GM19023 (cell line): ENCODE measurements around the gene PITPNM3.
"Not testable (repeated sequence)": the region's sequence is repeated elsewhere in the genome, so short reads cannot be mapped to it uniquely, and the experiment has no call there.

Experiments used
- ATAC-seq: cut with Tn5 transposase; IDR thresholded peaks from one replicate; pipeline ENCODE4 v1.9.1; 2021; ENCODE audit warnings: mild to moderate bottlenecking, moderate library complexity; ENCODE audit not compliant: unreplicated experiment

PITPNM3 gene

GRCh38 chr17:6556121-6557039 lies at the start of gene PITPNM3:
TSS of gene PITPNM3 (minus strand) at chr17:6556555. CDS start at chr17:6556406, 149 bp downstream.
- no peak for ATAC-seq

GRCh38 chr17:6605142-6605541 lies 48.8 kb upstream of the PITPNM3 start:
- no peak for ATAC-seq

- ATAC-seq: no peak
Observed at GRCh38 chr17:6603744-6604325, 47.5 kb upstream of the PITPNM3 start.

DNA sequence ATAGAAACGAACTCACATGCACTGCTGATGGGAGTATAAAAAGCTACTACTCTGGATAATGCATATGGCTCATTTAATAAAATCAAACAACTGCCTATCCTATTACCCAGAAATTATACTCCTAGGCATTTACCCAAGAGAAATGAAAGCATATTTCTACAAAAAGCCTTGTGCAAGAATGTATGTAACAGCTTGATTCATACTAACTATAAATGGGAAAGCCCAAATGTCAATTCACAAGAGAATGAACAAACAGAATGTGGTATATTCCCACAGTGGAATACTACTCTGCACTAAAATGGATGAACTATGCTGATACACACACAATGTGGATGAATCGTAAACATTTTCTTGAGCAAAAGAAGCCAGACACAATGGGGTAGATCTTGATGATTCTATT lies 45.8 kb upstream of the PITPNM3 start:
- no peak for ATAC-seq

GRCh38 chr17:6599364-6599763 lies 43.0 kb upstream of the PITPNM3 start:
- ATAC-seq: no peak

DNA sequence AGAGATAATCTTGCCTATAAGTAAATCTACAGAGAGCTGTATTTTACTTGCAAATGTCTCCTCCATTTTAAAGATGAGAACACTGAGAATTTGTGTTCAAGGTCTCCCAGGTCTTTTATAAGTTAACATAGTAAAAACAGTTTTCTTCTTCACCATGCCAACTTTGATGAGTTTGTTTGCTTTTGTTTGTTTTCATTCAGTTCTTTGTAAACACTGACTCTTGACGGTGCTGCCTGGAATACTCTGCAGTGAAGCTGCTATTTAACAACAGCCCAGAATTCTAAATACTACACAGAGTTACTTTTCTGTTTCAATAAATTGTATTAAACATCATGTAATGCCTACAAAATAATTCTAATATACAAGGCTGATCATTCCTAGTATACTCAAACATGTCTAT lies 41.4 kb upstream of the PITPNM3 start:
- ATAC-seq: no peak

DNA sequence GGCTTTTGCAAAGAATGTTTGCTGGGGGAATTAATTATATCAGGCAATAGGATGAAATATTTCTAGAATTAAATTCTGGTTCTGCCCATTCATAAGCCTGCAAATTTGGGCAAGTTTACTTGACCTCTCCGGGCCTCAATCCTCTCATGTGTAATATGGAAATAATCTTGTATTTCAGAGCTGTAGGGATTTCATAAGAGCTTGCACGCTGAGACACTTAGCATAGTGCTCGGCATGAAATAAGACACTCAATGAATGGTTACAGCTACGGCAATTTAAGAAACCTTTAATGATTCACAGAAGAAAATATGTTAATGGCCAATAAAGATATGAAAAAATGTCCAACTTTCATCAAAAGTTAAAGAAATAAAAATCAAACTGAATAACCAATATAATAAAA lies 40.6 kb upstream of the PITPNM3 start:
- ATAC-seq: no peak

- ATAC-seq: no peak
Observed at GRCh38 chr17:6596511-6596910, 40.2 kb upstream of the PITPNM3 start.

DNA sequence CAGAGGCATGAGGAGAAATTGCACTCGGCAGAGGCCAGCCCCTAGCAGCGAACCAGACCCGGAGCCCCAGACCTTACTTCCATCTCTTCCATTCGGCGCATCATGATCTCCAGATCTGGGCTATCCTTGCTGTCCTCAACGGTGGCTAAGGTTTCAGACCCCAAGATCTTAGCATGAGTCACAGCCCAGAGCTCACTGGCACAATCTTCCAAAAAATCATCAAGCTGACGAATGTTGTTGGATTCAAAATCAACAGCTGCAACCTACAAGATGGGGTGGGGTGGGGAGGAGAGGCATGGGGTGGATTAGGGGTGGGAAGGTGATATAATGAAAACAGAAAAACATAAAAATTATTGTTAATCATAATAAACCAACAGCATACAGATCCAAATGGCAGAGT lies 39.7 kb upstream of the PITPNM3 start:
- no peak for ATAC-seq

- not testable (repeated sequence) for ATAC-seq
Observed at GRCh38 chr17:6593371-6593770, 37.0 kb upstream of the PITPNM3 start.

DNA sequence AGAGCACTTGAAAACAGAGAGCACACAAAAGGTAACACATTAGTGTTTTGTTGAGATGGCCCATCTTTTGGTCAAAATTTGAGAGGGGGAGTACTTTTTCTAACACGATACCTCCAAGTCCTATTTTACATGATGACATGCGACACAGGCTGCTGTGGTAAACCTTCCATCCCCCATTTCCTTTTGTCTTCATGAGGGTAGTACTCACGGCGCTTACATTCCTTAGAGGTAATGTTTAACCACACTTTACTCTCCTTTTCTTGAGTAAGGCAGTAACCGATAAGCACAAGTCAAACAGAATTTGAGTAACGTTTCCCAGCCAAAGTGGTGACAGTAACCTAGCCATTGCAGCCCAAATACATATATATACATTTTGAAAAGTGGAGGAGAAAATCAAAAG lies 35.8 kb upstream of the PITPNM3 start:
- no peak for ATAC-seq

DNA sequence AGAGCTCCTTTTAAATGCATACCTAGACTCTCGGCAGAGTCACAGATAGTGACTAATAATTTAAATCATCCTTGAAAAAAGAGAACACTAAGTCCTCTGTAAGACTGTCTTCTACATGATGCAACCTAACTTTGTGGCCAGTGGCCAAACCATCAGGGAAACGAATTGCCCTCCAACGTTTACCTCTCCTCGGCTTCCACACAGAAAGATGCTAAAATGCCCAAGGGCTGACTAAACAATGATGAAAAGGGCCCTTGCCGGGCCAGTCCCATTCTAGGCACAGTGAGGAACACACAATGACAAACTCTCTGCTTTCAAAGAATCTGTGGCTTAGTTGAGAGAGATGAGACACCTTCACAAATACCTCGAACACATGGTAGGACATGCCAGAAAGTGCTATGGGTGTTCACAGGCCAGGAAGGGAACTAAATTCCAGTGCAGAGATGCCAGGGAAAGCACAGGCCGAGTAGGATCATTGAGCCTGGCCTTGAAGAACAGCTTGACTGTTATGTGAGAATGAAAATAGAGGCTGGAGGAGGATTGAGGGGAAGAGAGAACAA lies 35.3 kb upstream of the PITPNM3 start:
- ATAC-seq: no peak

DNA sequence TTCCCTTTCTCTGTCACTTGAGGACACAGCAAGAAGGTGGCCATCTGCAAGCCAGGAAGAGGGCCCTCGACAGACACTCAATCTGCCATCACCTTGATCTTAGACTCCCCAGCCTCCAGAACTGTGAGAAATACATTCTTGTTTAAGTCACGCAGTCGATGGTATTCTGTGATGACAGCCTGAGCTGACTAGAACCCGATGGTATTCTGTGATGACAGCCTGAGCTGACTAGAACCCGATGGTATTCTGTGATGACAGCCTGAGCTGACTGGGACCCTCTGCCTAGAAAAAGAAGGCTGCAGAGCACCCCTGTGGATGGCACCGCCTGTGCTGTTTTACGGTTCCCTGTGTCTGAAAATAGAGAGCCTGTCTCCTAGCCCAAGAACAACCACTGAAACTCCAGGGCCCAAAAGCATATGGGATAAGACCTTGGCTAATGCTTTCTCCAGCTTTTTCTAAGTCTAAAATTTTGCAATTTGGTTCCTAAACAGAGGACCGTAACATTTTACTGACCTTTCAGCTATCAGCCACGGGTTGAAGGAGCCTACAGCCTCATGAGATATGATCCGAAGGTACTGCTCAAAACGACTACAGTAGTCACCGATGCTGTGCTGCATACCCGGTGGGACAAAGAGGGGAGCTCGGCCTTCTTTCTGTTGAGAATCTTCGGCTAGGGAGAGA lies 33.1 kb upstream of the PITPNM3 start:
- no peak for ATAC-seq

DNA sequence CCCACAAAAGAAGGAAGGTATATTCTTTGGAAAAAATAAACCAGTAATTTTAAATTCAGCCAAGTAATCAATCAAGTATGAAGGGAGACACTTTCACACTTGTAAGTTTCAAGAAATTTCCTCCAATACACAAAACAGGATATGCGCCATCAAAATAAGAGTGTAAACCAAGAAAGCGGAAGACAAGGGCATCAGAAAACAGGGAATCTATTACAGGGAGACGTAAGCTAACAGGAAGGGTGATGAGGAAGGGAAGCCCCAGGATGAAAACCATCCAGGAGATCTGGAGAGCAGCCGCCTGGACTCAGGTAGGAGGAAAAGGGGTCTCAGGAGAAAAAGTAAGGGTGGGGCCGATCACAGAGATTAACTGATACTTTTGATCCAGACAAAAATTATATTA lies 31.8 kb upstream of the PITPNM3 start:
- no peak for ATAC-seq

DNA sequence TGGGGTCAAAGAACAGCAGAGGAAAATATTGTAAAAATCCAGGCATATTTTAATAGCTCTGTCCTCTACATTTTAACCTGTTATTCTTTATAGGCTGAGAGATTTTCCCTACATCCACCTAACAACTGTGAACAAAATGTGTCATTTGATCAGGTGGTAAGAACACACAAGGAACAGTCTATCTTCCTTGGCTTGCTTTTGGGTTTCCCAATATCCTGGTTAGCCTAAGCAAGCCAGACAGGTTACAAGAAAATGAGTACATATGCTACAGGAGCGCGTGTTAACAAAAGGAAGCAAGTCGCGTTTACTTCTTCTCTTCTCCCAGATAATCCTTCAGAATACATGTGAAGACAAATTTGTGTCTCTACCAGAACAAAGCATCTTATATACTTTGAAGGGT lies 31.0 kb upstream of the PITPNM3 start:
- ATAC-seq: no peak

DNA sequence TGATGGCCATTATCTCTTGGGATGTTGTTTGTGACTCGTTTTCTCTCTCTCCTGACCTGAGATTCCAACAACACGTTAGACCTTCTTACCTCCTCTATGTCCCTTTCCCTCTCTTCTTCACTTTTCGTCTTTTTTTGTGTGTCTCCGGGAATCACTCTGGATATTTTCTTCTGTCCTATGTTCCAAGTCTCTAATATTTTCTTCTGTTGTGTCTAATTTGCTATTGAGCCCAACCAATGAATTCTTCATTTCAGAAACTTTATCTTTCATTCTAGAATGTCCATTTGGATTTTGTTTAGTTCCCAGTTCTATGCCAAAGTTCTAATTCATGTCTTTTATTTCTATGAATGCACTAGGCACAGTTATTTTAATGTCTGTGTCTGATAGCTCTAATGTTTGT lies 27.1 kb upstream of the PITPNM3 start:
- ATAC-seq: no peak

- no peak for ATAC-seq
Observed at GRCh38 chr17:6580625-6581024, 24.3 kb upstream of the PITPNM3 start.

GRCh38 chr17:6578491-6578890 lies 22.1 kb upstream of the PITPNM3 start:
- ATAC-seq: no peak

DNA sequence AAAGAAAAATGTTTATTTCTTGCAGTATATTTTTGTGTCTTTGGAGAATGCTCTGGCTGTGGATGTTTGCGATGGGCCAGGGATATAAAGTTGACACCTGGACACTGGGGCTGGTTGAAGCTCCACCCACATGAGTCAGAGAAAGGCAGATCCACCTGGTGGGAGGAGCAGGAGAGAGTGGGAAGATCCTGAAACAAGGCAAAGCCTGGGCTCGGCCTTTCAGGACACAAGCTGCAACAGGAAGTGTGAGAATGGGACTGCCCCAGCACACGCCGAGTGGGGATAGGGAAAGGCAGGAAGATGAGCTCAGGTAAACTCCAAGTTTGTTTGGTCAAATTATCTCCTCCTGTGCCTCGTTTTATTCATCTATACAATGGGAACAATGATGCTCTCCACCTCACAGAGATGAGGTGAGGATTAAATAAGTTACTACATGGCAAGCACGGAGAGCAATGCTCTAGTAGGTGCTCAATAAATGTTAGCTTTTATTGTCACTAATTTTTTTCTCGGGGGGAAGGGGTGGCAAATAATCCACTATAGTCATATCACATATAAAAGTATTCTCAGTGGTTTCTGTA lies 21.4 kb upstream of the PITPNM3 start:
- ATAC-seq: no peak

DNA sequence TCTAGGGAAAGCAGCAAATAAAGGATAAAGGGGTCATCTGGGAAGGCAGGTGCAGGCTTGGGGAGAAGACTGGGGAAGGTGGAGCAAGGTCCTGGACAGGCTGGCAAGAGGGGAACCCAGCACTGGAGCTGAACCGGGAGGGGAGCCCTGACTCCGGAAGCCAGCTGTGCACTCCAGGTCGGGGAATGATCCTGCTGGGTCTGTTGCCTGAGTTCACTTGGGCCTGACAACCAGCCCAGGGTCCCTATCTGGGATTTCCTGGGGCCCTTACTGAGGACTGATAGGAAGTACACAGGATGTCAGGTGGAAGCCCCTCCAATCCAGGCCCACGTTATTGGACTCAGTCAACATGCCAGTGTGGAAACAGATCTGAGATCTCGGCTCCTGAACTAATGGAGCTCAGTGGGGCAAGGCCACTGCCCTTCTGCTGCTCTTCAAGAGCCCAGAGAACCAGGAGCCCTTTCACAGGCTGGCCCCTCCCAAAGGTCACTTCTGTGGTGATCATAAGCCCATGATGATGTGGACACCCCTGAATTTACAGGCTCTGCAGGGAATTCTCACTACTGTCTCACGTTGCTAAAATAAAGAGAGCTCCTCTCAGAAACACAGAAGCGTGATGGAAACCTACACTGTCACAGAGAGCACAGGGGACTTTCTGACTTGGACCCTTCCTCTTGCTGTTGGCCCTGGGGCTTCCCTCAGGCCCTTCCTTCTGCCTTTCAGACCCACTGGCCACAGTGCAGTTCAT lies 19.9 kb upstream of the PITPNM3 start:
- no peak for ATAC-seq

DNA sequence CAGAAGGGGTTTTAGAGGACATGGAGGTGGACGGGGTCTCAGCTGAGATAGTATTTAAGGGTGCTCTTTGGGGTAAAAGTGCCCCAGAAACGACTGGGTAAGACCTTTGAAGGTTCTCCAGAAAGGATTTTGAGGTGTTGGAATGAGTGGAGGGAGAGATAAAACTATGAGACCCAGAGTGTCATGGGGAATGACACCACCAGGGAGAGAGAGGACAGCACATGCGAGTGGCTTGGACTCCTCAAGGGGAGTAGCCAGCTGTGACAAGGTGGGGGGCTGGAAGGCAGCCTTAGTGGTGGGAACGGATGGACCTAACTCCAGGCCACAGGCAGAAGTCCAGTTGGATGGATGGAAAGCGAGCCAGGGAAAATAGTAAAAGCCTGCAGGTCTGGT lies 19.2 kb upstream of the PITPNM3 start:
- ATAC-seq: no peak
